Stimulated activated naive B cell treated with anti-CD40 and anti-IgM and Interleukin-4, amounts not matched to agents 10 μg/mL and 1 μg/mL and 100 μg/mL, for 72 hours (primary cell): ENCODE data around the gene SLC5A10.

Experiments used
- ATAC-seq, 2 donors: fragments of 150-1000 bp; cut with Tn5 transposase; replicated peaks; 2 replicates each; pipeline ENCODE4 v1.10.0; 2021; ENCODE audit warnings: moderate library complexity in 1 of 2
- DNase-seq: peaks from one replicate; pipeline ENCODE4 v3.0.0; 2021
- H3K27ac Mint-ChIP-seq: one replicate; pipeline ENCODE4 v1.8.0; 2022; ENCODE audit warnings: mild to moderate bottlenecking, mixed read lengths
- H3K27me3 Mint-ChIP-seq, 2 donors: one replicate each; pipeline ENCODE4 v1.8.0; 2022; ENCODE audit warnings: mixed read lengths in 2 of 2
- H3K36me3 Mint-ChIP-seq, 2 donors: one replicate each; pipeline ENCODE4 v1.8.0; 2022; ENCODE audit warnings: mixed read lengths in 2 of 2, mild to moderate bottlenecking in 1 of 2
- H3K4me1 Mint-ChIP-seq, 2 donors: one replicate each; pipeline ENCODE4 v1.8.0; 2022; ENCODE audit warnings: mixed read lengths in 2 of 2, mild to moderate bottlenecking in 1 of 2
- H3K4me3 Mint-ChIP-seq, 2 donors: one replicate each; pipeline ENCODE4 v1.8.0; 2022; ENCODE audit warnings: mild to moderate bottlenecking in 2 of 2, mixed read lengths in 2 of 2, moderate library complexity in 1 of 2
- H3K9me3 Mint-ChIP-seq, 2 donors: one replicate each; pipeline ENCODE4 v1.8.0; 2022; ENCODE audit warnings: mixed read lengths in 2 of 2, mild to moderate bottlenecking in 1 of 2

SLC5A10 gene

DNA sequence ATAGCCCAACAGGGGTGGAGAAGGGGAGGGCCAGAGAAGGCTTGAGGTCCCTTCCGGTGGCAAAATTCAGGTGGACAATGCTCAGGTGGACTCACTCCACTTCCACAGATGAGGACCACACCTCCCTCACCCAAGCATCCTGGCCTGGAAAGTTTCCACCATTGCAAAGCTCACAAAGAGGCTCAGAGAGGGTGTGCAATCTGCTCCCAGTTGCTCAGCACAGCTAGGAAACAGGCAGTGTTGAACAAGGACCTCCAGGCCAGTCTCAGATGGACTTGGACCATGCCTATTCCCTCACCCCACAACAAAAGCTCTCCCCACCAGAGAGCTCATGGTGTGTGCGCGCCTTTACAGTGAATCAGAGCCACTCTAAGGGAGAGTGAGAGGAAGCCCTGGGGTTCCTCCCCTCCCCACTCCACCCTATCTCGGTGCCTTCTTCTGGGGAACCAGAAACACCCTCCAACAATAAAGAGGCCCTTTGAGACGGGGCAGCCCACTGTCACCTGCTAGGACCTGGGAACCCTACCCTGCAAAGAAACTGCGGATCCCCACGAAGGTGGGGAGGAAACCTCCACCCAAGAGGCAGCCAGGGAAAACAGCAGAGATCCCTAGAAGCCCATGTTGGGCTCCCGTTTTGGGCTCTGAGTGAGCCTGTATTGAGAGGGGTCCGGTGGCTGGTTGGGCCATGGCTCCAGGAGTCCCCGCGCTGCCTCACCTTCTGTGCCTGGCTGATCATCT is 51.0 kb downstream of the SLC5A10 start:
- H3K27ac Mint-ChIP-seq, result peak overlapping the region; percentile 71
- ATAC-seq (no peak), DNase-seq (no peak)
- H3K36me3 Mint-ChIP-seq, result peaks cover 17 to 21% of the 10 kb centered on the region in 2 donors
- peak overlapping the region; percentile 85 to 86 for H3K4me3 Mint-ChIP-seq
- H3K27me3 Mint-ChIP-seq, result no peaks in the 10 kb centered on the region
- H3K9me3 Mint-ChIP-seq, result no peaks in the 10 kb centered on the region
- peaks cover 24 to 48% of the 10 kb centered on the region in 2 donors for H3K4me1 Mint-ChIP-seq

DNA sequence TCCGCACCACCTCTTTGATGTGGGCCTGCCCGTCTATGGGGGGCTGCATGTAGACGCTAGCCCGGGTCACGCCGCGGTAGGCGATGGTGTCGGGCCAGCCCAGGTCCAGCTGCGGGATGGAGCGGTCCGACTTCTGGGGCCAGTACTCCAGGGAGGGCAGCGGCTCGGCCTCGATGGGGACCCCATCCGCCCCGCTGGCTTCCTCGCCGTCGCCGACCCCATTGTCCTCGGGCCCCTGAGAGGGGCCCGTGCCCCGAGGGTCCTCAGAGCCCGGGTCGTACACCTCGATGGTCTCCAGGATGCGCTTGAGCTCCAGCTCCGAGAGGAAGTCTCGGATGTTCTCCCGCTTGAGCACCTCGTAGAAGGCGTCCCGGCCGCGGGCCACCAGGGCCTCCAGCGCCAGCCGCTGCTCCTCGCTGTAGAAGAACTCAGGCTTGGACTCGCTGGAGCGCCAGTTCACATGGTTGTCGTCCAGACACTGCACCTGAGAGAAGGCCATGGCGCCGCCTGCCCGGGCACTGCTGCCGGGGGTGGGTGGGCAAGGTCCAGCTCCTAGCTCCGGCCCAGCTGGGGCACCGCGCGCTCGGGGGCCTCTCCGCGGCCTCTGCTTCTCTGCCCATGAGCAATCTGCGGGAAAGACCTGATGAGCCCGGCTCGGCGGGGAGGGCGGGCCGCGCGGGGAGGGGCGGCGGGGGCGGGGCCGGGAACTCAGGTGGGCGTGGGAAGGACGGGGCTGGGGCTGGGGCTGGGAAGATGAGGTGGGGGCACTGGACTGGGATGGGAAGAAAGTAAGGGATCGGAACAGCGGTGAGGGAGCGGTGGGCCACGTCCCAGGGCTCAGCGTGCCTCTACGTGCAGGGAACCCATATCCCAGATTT is 51.8 kb downstream of the SLC5A10 start:
- Mint-ChIP-seq H3K4me3 (peak overlapping the region; percentile 85 to 86), H3K36me3 (peaks cover 17 to 21% of the 10 kb centered on the region in 2 donors), H3K4me1 (peaks cover 24 to 48% of the 10 kb centered on the region in 2 donors), H3K9me3 (no peaks in the 10 kb centered on the region), H3K27me3 (no peaks in the 10 kb centered on the region), H3K27ac (peak overlapping the region; percentile 87)
- DNase-seq (no peak), ATAC-seq (peak; percentile 35 to 38)

DNA sequence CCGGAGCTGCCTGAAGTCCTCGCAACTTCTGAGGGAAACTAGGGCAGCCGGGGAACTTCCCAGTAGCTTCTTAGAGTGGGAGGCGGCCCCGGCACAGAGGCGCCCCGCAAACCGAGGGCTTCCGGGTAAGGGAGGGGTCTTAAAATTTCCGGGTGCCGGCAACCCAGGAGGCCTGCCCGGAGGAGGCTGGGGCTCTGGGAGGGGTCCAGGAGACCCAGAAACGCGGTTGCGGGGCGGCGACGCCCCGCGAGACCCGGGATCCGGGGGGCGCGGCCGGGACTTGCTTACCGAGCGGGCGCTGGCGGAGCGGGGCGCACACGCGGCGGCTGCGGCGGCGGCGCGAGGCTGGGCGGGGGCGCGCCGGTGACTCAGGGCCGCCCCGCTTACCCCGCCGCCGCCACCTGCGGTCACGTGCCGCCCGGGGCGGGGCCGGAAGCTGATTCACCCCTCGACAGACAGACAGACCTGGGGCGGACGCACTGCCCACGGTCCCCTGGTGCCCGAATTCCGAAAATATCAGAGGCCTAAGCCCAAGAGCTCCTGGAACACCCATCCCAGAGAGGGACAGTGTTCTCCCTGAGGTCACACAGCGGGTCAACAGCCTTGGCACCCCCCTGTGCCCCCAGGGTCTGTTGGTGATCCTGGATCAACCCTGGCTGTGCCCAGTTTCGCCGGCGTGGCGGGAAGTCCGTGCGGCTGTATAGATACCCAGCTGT is 52.6 kb downstream of the SLC5A10 start, which contains the start of gene FAM83G:
Gene FAM83G (minus strand): TSS at position 344 of the 716 bp plus-strand sequence. CDS start 723 bp downstream, outside the sequence.
- H3K36me3 Mint-ChIP-seq, result peaks cover 17 to 21% of the 10 kb centered on the region in 2 donors
- H3K27me3 Mint-ChIP-seq, result peaks cover 0 to 2% of the 10 kb centered on the region in 2 donors
- peak within 1 kb of the TSS; percentile 92 for H3K27ac Mint-ChIP-seq
- peak within 1 kb of the TSS; percentile 85 to 86 for H3K4me3 Mint-ChIP-seq
- H3K9me3 Mint-ChIP-seq, result no peaks in the 10 kb centered on the region
- ATAC-seq, result peak; percentile 90 to 93
- peak; percentile 71 for DNase-seq
- peaks cover 24 to 49% of the 10 kb centered on the region in 2 donors for H3K4me1 Mint-ChIP-seq

DNA sequence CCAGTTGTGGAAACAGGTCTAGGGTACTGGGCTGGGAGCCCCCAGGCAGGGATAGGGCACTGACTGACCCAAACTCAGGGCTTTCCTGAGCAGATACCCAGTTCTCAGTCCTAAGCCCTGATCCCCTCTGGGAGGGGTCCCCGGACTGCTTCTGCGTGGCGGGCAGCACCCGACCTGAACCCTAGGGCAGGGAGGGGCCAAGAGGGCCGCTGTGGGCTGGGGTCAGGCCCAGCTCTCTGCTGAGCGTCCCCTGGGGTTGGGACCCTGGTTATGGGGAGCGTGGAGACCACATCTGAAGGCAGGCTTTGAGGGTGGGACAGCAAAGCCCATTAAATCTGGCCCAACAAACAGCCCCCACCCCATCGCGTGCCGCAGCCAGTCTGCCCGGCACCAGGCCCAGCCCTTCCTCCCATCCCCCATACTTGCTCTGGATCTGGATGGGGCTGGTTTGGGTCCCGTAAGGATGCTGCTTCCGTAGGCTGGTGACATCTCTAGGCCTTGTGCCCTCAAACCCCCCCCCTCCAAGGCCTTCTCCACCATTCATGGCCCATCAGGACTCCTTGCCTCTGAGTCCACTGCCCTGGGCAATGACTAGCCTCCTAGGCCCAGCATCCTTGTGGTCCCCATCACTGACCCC is 53.3 kb downstream of the SLC5A10 start:
- Mint-ChIP-seq H3K4me1 (peaks cover 24 to 46% of the 10 kb centered on the region in 2 donors), H3K36me3 (peaks cover 17% of the 10 kb centered on the region in 2 donors), H3K9me3 (no peaks in the 10 kb centered on the region), H3K27me3 (peaks cover 0 to 6% of the 10 kb centered on the region in 2 donors), H3K27ac (peak overlapping the region; percentile 92), H3K4me3 (peak overlapping the region; percentile 84 to 86)
- ATAC-seq, result peak in 1 of 2 donors; percentile 6
- no peak for DNase-seq

DNA sequence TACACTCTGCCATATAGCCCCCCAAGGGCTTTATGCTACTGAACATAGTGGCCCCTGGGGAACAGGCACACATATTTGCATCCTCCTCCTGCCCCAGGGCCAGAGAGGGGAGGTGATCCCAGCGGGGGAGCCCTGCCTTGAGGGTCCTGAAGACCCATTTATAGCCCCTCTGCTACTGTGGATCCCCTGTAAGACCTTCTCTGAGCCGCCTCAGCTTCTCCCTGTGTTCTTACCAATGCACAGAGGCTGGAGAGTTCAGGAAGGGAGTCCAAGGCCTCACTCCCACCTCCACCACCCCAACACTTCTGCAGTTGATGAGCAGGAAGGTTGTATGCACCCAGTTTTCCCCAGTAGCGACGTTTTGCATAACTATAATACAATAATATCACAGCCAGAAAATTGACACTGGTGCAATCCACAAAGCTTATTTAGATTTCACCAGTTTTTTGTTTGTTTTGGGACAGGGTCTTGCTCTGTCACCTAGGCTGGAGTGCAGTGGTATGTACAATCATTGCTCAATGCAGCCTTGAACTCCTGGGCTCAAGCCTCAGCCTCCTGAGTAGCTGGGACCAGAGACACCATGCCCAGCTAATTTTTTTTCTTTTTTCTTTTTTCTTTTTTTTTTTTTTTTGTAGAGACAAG is 53.9 kb downstream of the SLC5A10 start:
- Mint-ChIP-seq H3K4me3 (peak overlapping the region in 1 of 2 donors; percentile 86), H3K27ac (peak overlapping the region; percentile 71), H3K27me3 (peaks cover under 1 to 6% of the 10 kb centered on the region in 2 donors), H3K36me3 (peaks cover 12 to 14% of the 10 kb centered on the region in 2 donors), H3K9me3 (no peaks in the 10 kb centered on the region), H3K4me1 (peaks cover 22 to 42% of the 10 kb centered on the region in 2 donors)
- ATAC-seq, result no peak
- DNase-seq, result no peak

DNA sequence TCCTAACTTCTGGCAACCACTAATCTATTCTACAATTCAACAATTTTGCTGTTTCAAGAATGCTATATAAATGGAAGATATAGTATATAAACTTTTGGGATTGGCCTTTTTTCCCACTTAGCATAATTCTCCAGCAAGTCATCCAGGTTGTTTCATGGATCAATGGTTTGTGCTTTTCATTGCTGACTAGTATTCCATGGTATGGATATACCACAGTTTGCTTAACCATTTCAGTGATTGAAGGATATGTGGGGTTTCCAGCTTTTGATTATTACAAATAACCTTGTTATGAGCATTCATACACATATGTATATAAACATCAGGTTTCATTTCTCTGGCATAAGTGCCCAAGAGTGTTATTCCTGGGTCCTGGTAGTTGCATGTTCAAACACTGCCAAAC is 54.7 kb downstream of the SLC5A10 start:
- H3K27me3 Mint-ChIP-seq, result peaks cover 3 to 6% of the 10 kb centered on the region in 2 donors
- DNase-seq, result no peak
- H3K27ac Mint-ChIP-seq, result no peak overlapping the region

DNA sequence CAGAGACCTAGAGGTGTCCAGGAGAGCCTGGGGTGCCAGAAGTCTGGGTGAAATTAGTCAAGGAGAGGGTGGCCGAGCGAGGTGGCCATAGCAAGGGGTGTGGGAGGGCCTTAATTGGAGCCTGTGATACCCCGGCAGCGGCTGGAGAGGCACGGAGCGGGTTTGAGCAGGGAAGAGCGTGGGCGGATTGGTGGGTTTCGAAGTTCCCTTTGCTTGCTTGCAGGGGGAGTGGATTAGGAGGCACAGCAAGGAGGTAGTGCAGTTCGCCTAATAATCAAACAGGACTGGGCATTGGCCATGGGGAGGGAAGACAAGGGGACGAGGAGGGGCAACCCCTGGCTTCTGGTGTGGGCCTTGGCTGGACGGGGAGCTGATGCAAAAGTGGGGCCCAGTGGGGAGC is 58.0 kb downstream of the SLC5A10 start:
- DNase-seq, result no peak
- no peak overlapping the region for H3K27ac Mint-ChIP-seq
- no peaks in the 10 kb centered on the region for H3K36me3 Mint-ChIP-seq
- no peaks in the 10 kb centered on the region for H3K9me3 Mint-ChIP-seq
- no peak overlapping the region for H3K4me3 Mint-ChIP-seq
- ATAC-seq, result no peak
- peaks cover 4 to 21% of the 10 kb centered on the region in 2 donors for H3K4me1 Mint-ChIP-seq
- peaks cover 3 to 6% of the 10 kb centered on the region in 2 donors for H3K27me3 Mint-ChIP-seq

More for the DNA sequence above, 54.7 kb downstream of the SLC5A10 start:
- H3K9me3 Mint-ChIP-seq, result no peaks in the 10 kb centered on the region
- ATAC-seq, result no peak
- H3K36me3 Mint-ChIP-seq, result peaks cover 11 to 12% of the 10 kb centered on the region in 2 donors
- H3K4me3 Mint-ChIP-seq, result no peak overlapping the region
- H3K4me1 Mint-ChIP-seq, result peaks cover 20 to 41% of the 10 kb centered on the region in 2 donors

DNA sequence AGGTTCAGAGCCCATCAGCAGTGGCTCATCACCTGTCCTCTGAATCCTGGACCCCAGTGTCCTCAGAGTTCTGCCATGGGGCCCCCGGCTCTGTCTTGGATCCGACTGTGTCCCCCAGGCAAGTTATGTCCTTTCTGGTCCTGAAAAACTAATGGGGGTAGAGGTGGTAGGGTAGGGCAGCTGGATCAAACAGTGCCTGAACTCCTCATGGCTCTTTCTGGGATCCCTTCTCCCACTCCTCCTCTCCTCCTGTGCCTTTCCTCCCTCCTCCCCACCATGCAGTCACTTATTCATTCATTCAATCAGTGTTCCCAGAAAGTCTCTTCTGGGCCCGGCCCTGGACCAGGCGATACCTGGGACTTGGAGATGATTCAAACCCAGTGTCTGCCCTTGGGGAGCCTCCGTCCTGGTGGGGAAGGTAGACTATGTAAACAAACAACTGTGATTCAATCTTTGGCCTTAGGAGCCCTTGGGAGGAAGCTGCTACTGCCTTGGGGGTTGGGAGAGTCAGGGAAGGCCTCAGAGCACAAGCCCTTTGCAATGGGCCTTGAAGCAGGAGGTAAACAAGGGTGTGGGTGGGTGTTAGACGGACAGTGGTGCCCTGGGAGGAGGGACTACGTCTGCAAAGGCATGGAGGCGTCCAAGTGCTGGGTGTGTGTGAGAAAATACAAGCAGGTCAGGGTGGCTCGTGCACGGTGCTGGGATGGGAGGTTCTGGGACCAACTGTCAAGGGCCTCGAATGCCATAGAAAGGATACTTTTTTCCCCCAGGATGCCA is 59.0 kb downstream of the SLC5A10 start:
- ATAC-seq (no peak), DNase-seq (no peak)
- peaks cover 3 to 6% of the 10 kb centered on the region in 2 donors for H3K27me3 Mint-ChIP-seq
- no peaks in the 10 kb centered on the region for H3K9me3 Mint-ChIP-seq
- no peak overlapping the region for H3K27ac Mint-ChIP-seq
- no peaks in the 10 kb centered on the region for H3K36me3 Mint-ChIP-seq
- no peak overlapping the region for H3K4me3 Mint-ChIP-seq
- H3K4me1 Mint-ChIP-seq, result peaks cover 4 to 14% of the 10 kb centered on the region in 2 donors

DNA sequence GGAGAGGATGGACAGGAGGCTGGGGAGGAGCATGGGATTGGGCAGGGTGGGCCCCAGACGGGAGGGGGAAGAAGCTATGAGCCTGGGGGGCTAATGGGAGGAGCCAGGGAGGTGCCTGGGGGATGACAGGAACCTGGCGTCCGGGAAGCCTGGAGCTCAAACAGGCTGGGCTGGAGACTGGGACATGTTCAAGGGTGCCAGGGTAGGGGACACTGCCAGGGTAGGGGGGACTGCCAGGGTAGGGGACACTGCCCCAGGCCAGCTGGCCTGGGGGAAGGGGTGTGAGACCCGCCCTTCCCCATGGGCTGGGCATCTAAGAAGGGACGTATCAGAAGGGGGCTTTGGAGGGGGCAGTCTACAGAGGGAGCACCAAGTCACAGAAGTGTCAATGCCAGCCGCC is 59.6 kb downstream of the SLC5A10 start:
- Mint-ChIP-seq H3K27me3 (peaks cover 3 to 6% of the 10 kb centered on the region in 2 donors), H3K36me3 (no peaks in the 10 kb centered on the region), H3K27ac (no peak overlapping the region), H3K9me3 (no peaks in the 10 kb centered on the region), H3K4me1 (peaks cover 5 to 16% of the 10 kb centered on the region in 2 donors), H3K4me3 (no peak overlapping the region)
- ATAC-seq (no peak), DNase-seq (no peak)

DNA sequence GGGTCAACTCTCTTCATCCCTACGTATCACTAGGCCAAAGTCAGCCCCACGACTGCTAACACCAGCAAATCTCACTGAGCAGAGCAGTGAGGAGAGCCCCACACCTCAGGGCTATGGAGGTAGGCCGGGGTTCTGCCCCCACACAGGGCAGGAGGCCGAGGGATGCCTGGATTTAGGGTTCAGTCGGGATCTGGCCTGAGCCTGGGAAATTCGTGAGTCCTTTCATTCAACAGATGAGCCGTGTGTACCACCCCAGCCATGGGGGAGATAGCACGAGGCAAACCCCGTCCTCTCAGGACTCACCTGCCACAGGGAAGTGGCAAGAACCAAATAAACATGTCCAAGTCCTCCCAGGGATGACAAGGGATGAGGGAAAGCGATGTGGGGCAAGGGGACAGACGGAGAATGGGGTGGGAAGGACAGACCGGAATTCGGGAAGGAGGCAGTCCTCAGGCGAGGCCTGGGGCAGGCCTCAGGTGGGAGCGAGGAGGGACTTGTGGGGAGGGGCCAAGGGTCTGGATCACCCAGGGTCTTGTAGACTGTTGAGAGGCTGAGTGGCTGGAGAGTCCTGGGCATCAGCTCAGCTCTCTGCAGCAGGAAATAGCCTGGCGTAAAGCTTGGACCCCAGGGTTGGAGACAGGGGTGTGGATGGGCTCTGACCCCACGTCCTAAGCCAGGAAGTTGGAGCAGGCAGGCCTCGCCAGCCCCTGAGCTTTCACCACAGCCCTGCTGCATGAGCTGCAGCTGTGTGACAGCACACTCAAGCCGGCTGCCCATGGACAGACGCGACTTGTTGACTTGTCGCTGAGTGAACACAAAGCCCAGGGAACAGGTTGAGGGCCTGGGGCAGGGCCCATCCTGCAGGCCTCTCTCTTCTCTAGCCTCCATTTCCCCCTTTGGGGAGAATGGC is 60.5 kb downstream of the SLC5A10 start:
- Mint-ChIP-seq H3K36me3 (no peaks in the 10 kb centered on the region), H3K27me3 (peaks cover 3 to 6% of the 10 kb centered on the region in 2 donors), H3K27ac (no peak overlapping the region), H3K4me3 (no peak overlapping the region), H3K4me1 (peaks cover 9 to 24% of the 10 kb centered on the region in 2 donors), H3K9me3 (no peaks in the 10 kb centered on the region)
- DNase-seq (no peak), ATAC-seq (no peak)

DNA sequence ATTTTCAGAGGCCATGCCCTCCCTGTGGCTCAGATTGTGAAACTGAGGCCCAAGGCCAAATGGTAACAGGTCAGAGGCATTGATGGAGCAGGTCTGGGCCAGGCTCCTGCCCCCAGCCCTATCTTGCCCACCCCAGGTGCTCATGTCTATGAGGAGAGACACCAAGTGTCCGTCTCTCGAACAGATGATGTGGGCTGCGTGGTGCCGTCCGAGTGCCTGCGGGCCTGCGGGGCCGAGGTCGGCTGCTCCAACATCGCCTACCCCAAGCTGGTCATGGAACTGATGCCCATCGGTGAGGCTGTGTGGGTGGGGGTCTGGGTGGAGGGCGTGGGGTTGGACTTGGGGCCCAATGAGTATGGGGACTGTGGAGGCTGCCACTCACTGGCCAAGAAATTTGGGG is 61.3 kb downstream of the SLC5A10 start:
- Mint-ChIP-seq H3K27me3 (peaks cover 3 to 6% of the 10 kb centered on the region in 2 donors), H3K36me3 (no peaks in the 10 kb centered on the region), H3K27ac (no peak overlapping the region), H3K4me1 (peaks cover 12 to 29% of the 10 kb centered on the region in 2 donors), H3K4me3 (no peak overlapping the region), H3K9me3 (no peaks in the 10 kb centered on the region)
- ATAC-seq (no peak), DNase-seq (no peak)
